Activated naive CD8-positive, alpha-beta T cell treated with anti-CD3 and anti-CD28 coated beads, Interleukin-2, amount 10 ng/mL, durations not matched to agents 7 days and 5 days (primary cell): Measurements from ENCODE around the gene BAZ1A. TPM values are rescaled to one million over a fixed set of nuclear protein-coding genes. Genes with fewer than 3 reads are reported as not detected.

Source experiments
- ATAC-seq: fragments of 150-1000 bp; cut with Tn5 transposase; one replicate; pipeline ENCODE4 v1.10.0; 2021; ENCODE audit warnings: low read depth, moderate library complexity
- POLR2A ChIA-PET: fragments of 350-600 bp; sonication (Branson Sonifier 250); formaldehyde crosslinking; loops from one replicate; lab custom pipeline; 2021; ENCODE audit warnings: antibody characterized with exemption; lab: Charles Lee
- DNase-seq: peaks from one replicate; pipeline ENCODE4 v3.0.0; 2021
- H3K27ac Mint-ChIP-seq: one replicate; pipeline ENCODE4 v1.8.0; 2022; ENCODE audit warnings: mild to moderate bottlenecking, mixed read lengths
- H3K27me3 Mint-ChIP-seq: one replicate; pipeline ENCODE4 v1.8.0; 2022; ENCODE audit warnings: mild to moderate bottlenecking, moderate library complexity, mixed read lengths
- H3K36me3 Mint-ChIP-seq: one replicate; pipeline ENCODE4 v1.8.0; 2021; ENCODE audit warnings: mild to moderate bottlenecking, mixed read lengths
- H3K4me1 Mint-ChIP-seq: one replicate; pipeline ENCODE4 v1.8.0; 2021; ENCODE audit warnings: mixed read lengths
- H3K4me3 Mint-ChIP-seq: one replicate; pipeline ENCODE4 v1.8.0; 2022; ENCODE audit warnings: mild to moderate bottlenecking, moderate library complexity, mixed read lengths
- H3K9me3 Mint-ChIP-seq: one replicate; pipeline ENCODE4 v1.8.0; 2021; ENCODE audit warnings: mixed read lengths
- total RNA-seq, 2 experiments: library from RNA; stranded (reverse); gene quantifications; one replicate each; pipeline ENCODE4 v1.2.3, GENCODE V29; 2021

Gene BAZ1A
- 10 to 100 TPM; 46.1 to 51.8 TPM for total RNA-seq

- ATAC-seq (peak; percentile 20), DNase-seq (peak; percentile 71)
- Mint-ChIP-seq H3K36me3 (peaks cover 8% of the 10 kb centered on the region), H3K27ac (peak within 1 kb of the TSS; percentile 99), H3K9me3 (no peaks in the 10 kb centered on the region), H3K4me3 (peak within 1 kb of the TSS; percentile 99), H3K27me3 (no peaks in the 10 kb centered on the region), H3K4me1 (peaks cover 29% of the 10 kb centered on the region)
- POLR2A ChIA-PET: interaction anchor here (0.6 to 3.5 kb wide), 14 partner anchors 14 to 416 kb away, joined by 3 to 60 read pairs (median 4); partner anchors contain the start of genes FAM177A1, PRORP, PSMA6 and SRP54
Measured at GRCh38 chr14:34875031-34875922, at the start of gene BAZ1A. BAZ1A (minus strand) TSS chr14:34875360; CDS start chr14:34874604, 756 bp downstream.

GRCh38 chr14:34920339-34920738, 45.2 kb upstream of the BAZ1A start:
- DNase-seq (no peak), ATAC-seq (no peak)
- H3K36me3 Mint-ChIP-seq: peaks cover 3% of the 10 kb centered on the region
- H3K4me1 Mint-ChIP-seq: no peaks in the 10 kb centered on the region
- no peak overlapping the region for H3K4me3 Mint-ChIP-seq
- POLR2A ChIA-PET: no interaction called here
- H3K27me3 Mint-ChIP-seq: no peaks in the 10 kb centered on the region
- H3K9me3 Mint-ChIP-seq: no peaks in the 10 kb centered on the region
- no peak overlapping the region for H3K27ac Mint-ChIP-seq

- POLR2A ChIA-PET: no interaction called here
- peaks cover 2% of the 10 kb centered on the region for H3K4me1 Mint-ChIP-seq
- DNase-seq: no peak
- no peaks in the 10 kb centered on the region for H3K27me3 Mint-ChIP-seq
- no peaks in the 10 kb centered on the region for H3K36me3 Mint-ChIP-seq
- H3K9me3 Mint-ChIP-seq: no peaks in the 10 kb centered on the region
- no peak overlapping the region for H3K4me3 Mint-ChIP-seq
- ATAC-seq: no peak
- no peak overlapping the region for H3K27ac Mint-ChIP-seq
Measured at GRCh38 chr14:34913619-34914018, 38.5 kb upstream of the BAZ1A start.

GRCh38 chr14:34912966-34913365, 37.8 kb upstream of the BAZ1A start:
- POLR2A ChIA-PET: no interaction called here
- no peak for ATAC-seq
- no peak overlapping the region for H3K27ac Mint-ChIP-seq
- no peak for DNase-seq
- H3K4me1 Mint-ChIP-seq: peaks cover 2% of the 10 kb centered on the region
- no peaks in the 10 kb centered on the region for H3K36me3 Mint-ChIP-seq
- no peaks in the 10 kb centered on the region for H3K27me3 Mint-ChIP-seq
- no peaks in the 10 kb centered on the region for H3K9me3 Mint-ChIP-seq
- no peak overlapping the region for H3K4me3 Mint-ChIP-seq

GRCh38 chr14:34912182-34912581, 37.0 kb upstream of the BAZ1A start:
- no peak for DNase-seq
- no peaks in the 10 kb centered on the region for H3K9me3 Mint-ChIP-seq
- H3K4me1 Mint-ChIP-seq: peaks cover 2% of the 10 kb centered on the region
- H3K27ac Mint-ChIP-seq: no peak overlapping the region
- ATAC-seq: no peak
- H3K36me3 Mint-ChIP-seq: no peaks in the 10 kb centered on the region
- no peaks in the 10 kb centered on the region for H3K27me3 Mint-ChIP-seq
- POLR2A ChIA-PET: interaction anchor here (0.6 kb wide), 1 partner anchor 8 kb away, joined by 4 read pairs; no protein-coding TSS in a partner anchor
- no peak overlapping the region for H3K4me3 Mint-ChIP-seq

- H3K27me3 Mint-ChIP-seq: no peaks in the 10 kb centered on the region
- no peak overlapping the region for H3K27ac Mint-ChIP-seq
- no peak overlapping the region for H3K4me3 Mint-ChIP-seq
- POLR2A ChIA-PET: interaction anchor here (0.6 kb wide), 1 partner anchor 7 kb away, joined by 4 read pairs; no protein-coding TSS in a partner anchor
- no peak for DNase-seq
- no peaks in the 10 kb centered on the region for H3K36me3 Mint-ChIP-seq
- peaks cover 2% of the 10 kb centered on the region for H3K4me1 Mint-ChIP-seq
- no peak for ATAC-seq
- no peaks in the 10 kb centered on the region for H3K9me3 Mint-ChIP-seq
Measured at GRCh38 chr14:34911209-34912150, 36.3 kb upstream of the BAZ1A start.

- no peak for ATAC-seq
- Mint-ChIP-seq H3K27ac (no peak overlapping the region), H3K4me1 (no peaks in the 10 kb centered on the region), H3K36me3 (no peaks in the 10 kb centered on the region), H3K4me3 (no peak overlapping the region), H3K9me3 (no peaks in the 10 kb centered on the region), H3K27me3 (no peaks in the 10 kb centered on the region)
- DNase-seq: no peak
- POLR2A ChIA-PET: no interaction called here
Measured at GRCh38 chr14:34906287-34906686, 31.1 kb upstream of the BAZ1A start.

- no peaks in the 10 kb centered on the region for H3K27me3 Mint-ChIP-seq
- POLR2A ChIA-PET: interaction anchor here (1.2 kb wide), 1 partner anchor 20 kb away, joined by 3 read pairs; the partner anchor contains the start of gene BAZ1A
- no peak overlapping the region for H3K27ac Mint-ChIP-seq
- no peak for ATAC-seq
- H3K36me3 Mint-ChIP-seq: no peaks in the 10 kb centered on the region
- no peak for DNase-seq
- no peak overlapping the region for H3K4me3 Mint-ChIP-seq
- H3K4me1 Mint-ChIP-seq: peaks cover 7% of the 10 kb centered on the region
- H3K9me3 Mint-ChIP-seq: no peaks in the 10 kb centered on the region
Measured at GRCh38 chr14:34895277-34895676, 20.1 kb upstream of the BAZ1A start.

- H3K9me3 Mint-ChIP-seq: no peaks in the 10 kb centered on the region
- no peaks in the 10 kb centered on the region for H3K36me3 Mint-ChIP-seq
- no peak for ATAC-seq
- H3K4me3 Mint-ChIP-seq: no peak overlapping the region
- no peak overlapping the region for H3K27ac Mint-ChIP-seq
- no peaks in the 10 kb centered on the region for H3K27me3 Mint-ChIP-seq
- POLR2A ChIA-PET: no interaction called here
- peaks cover 7% of the 10 kb centered on the region for H3K4me1 Mint-ChIP-seq
- DNase-seq: no peak
Measured at GRCh38 chr14:34890937-34891336, 15.8 kb upstream of the BAZ1A start.

GRCh38 chr14:34888186-34888585, 13.0 kb upstream of the BAZ1A start:
- Mint-ChIP-seq H3K36me3 (no peaks in the 10 kb centered on the region), H3K27me3 (no peaks in the 10 kb centered on the region), H3K9me3 (no peaks in the 10 kb centered on the region), H3K4me3 (no peak overlapping the region), H3K27ac (no peak overlapping the region), H3K4me1 (peaks cover 7% of the 10 kb centered on the region)
- no peak for ATAC-seq
- POLR2A ChIA-PET: no interaction called here
- DNase-seq: no peak

GRCh38 chr14:34883954-34884353, 8.8 kb upstream of the BAZ1A start:
- ATAC-seq (no peak), DNase-seq (no peak)
- H3K27ac Mint-ChIP-seq: no peak overlapping the region
- H3K9me3 Mint-ChIP-seq: no peaks in the 10 kb centered on the region
- no peaks in the 10 kb centered on the region for H3K4me1 Mint-ChIP-seq
- POLR2A ChIA-PET: no interaction called here
- H3K27me3 Mint-ChIP-seq: no peaks in the 10 kb centered on the region
- H3K4me3 Mint-ChIP-seq: no peak overlapping the region
- no peaks in the 10 kb centered on the region for H3K36me3 Mint-ChIP-seq

- DNase-seq (peak; percentile 74), ATAC-seq (peak; percentile 22)
- Mint-ChIP-seq H3K27me3 (no peaks in the 10 kb centered on the region), H3K4me3 (peak overlapping the region; percentile 93), H3K9me3 (no peaks in the 10 kb centered on the region), H3K36me3 (peaks cover 9% of the 10 kb centered on the region), H3K27ac (peak overlapping the region; percentile 95), H3K4me1 (peaks cover 34% of the 10 kb centered on the region)
- POLR2A ChIA-PET: interaction anchor here (0.6 to 3.5 kb wide), 14 partner anchors 15 to 417 kb away, joined by 3 to 60 read pairs (median 4); partner anchors contain the start of genes FAM177A1, PRORP, PSMA6 and SRP54
Measured at GRCh38 chr14:34874386-34875030, 652 bp downstream of the BAZ1A start.
